PFSK-1 (cell line): ENCODE results near the gene MINDY4.

Experiments used
- FOXP2 ChIP-seq: optimal IDR thresholded peaks from 2 replicates; pipeline ENCODE3; 2011; ENCODE audit warnings: borderline replicate concordance, control low read depth, inconsistent platforms; ENCODE audit not compliant: insufficient read depth; ENCODE audit errors: extremely low read length, extremely low read depth
- POLR2AphosphoS5 ChIP-seq: IDR thresholded peaks from 2 replicates; pipeline ENCODE4 v1.6.1; 2012; ENCODE audit warnings: low read depth, mild to moderate bottlenecking, control low read depth, low read length, moderate library complexity
- SIN3A ChIP-seq: IDR thresholded peaks from 2 replicates; pipeline ENCODE4 v1.6.1; 2012; ENCODE audit warnings: mild to moderate bottlenecking, low read length, moderate library complexity, borderline replicate concordance; ENCODE audit not compliant: insufficient read depth
- TAF1 ChIP-seq: IDR thresholded peaks from 2 replicates; pipeline ENCODE4 v1.6.1; 2012; ENCODE audit warnings: low read length, control low read depth, borderline replicate concordance; ENCODE audit not compliant: insufficient read depth
- TF ChIP-seq, protein P1 (sequence below), 2 experiments: IDR thresholded peaks; 2 replicates each; pipeline versions ENCODE4 v1.6.1 to v1.8.0; 2011 to 2012; ENCODE audit warnings: low read depth in 2 of 2, low read length in 2 of 2, control low read depth in 1 of 2, inconsistent platforms in 1 of 2, mild to moderate bottlenecking in 1 of 2, moderate library complexity in 1 of 2; ENCODE audit not compliant: insufficient read depth in 1 of 2

MINDY4 gene

DNA sequence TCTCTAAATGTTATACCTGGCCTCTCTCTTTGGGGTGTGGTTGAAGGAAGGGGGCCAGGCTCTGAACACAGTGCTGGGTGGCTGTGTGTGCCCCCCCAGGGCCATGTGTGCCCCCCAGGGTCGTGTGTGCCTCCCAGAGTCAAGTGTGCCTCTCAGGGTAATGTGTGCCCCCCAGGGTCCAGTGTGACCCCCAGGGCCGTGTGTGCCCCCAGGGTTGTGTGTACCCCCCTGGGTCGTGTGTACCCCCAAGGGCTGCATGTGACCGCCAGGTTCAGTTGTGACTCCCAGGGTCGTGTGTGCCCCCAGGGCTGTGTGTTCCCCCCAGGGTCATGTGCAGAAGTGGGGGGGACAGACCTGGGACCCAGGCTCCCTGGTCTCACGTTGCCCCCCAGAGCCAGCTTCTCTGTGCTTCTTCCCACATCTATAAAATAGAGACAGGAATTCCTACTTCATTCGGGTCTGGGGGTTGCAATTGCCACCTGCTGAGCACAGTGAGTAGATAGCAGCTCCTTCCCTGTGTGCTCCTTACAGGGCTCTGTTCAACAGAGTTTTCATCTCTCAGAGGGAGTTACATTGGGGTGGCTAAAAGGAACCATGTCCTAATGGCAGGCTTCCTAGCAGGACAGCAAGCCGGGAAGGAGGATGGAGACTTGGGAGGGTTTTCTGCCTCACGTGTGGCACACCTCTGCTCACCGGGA, 99.8 kb downstream of the MINDY4 start:
- TF ChIP-seq POLR2AphosphoS5 (no peak), FOXP2 (no peak), SIN3A (no peak), TAF1 (no peak)
- TF ChIP-seq, protein P1, sequence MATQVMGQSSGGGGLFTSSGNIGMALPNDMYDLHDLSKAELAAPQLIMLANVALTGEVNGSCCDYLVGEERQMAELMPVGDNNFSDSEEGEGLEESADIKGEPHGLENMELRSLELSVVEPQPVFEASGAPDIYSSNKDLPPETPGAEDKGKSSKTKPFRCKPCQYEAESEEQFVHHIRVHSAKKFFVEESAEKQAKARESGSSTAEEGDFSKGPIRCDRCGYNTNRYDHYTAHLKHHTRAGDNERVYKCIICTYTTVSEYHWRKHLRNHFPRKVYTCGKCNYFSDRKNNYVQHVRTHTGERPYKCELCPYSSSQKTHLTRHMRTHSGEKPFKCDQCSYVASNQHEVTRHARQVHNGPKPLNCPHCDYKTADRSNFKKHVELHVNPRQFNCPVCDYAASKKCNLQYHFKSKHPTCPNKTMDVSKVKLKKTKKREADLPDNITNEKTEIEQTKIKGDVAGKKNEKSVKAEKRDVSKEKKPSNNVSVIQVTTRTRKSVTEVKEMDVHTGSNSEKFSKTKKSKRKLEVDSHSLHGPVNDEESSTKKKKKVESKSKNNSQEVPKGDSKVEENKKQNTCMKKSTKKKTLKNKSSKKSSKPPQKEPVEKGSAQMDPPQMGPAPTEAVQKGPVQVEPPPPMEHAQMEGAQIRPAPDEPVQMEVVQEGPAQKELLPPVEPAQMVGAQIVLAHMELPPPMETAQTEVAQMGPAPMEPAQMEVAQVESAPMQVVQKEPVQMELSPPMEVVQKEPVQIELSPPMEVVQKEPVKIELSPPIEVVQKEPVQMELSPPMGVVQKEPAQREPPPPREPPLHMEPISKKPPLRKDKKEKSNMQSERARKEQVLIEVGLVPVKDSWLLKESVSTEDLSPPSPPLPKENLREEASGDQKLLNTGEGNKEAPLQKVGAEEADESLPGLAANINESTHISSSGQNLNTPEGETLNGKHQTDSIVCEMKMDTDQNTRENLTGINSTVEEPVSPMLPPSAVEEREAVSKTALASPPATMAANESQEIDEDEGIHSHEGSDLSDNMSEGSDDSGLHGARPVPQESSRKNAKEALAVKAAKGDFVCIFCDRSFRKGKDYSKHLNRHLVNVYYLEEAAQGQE (IDR thresholded peaks at IDR 0.05; ENCODE audit: insufficient read depth in 1 of 2, low read depth in 2 of 2, low read length in 2 of 2), result no peak

DNA sequence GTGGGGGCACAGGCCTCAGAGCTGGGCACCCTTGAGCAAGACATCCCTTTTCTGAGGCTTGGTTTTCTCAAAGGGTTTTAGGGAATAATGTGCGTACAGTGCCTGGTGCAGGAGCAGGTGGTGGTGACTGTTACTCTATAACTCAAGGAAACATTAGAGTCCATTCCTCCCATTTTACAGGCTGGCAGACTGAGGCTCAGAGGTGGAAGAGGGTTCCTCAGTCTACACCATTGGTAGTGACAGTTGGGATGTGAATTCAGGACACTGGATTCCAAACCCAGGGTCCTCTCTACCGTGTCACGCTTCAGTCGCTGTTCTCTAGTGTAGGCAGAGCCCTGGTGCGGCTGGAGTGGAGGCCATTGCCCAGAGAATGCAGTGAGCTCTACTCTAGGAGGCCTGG, 100.4 kb downstream of the MINDY4 start:
- TF ChIP-seq, protein P1 (IDR thresholded peaks at IDR 0.05; ENCODE audit: insufficient read depth in 1 of 2, low read depth in 2 of 2, low read length in 2 of 2), result no peak
- TF ChIP-seq SIN3A (no peak), TAF1 (no peak), FOXP2 (no peak), POLR2AphosphoS5 (no peak)

DNA sequence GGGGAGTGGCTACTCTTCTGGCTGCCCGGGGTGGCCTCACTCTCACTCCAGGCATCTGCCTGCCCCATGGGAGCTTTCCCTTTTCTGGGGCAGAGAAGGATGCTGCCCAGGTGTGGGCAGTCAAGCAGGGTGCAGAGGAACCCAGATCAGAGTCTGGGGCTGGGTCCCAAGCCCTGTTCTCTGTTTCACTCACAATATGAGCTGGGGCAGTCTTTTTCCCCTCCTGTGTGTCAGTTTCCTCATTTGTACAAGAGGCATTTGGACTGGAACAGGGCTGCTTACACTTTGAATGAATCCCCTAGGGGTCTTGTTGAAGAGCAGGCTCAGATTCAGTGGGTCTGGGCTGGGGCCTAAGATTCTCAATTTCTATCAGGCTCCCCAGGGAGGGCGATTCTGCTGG, 102.0 kb downstream of the MINDY4 start:
- TF ChIP-seq FOXP2, result no peak
- TF ChIP-seq TAF1, result no peak
- TF ChIP-seq SIN3A, result no peak
- TF ChIP-seq POLR2AphosphoS5, result no peak
- TF ChIP-seq, protein P1 (IDR thresholded peaks at IDR 0.05; ENCODE audit: insufficient read depth in 1 of 2, low read depth in 2 of 2, low read length in 2 of 2), result no peak

DNA sequence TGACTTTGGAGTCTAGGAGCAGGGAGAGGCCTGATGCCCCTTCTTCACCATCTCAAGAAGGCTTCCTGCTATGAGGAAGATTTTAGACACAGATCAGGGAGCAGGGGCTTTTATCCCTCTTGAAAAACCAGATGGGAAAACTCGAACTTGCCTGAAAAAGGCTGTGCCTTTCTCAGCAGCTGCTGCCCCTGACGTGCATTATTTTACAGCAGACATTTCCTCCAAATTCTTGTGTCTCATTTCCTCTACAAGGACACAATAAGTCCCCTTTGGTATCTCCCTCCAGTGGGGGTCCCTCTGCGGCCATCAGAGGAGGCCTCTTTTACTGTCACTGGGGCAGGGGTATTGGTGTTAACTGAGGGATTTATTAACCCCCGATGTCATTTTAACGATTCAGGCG, 102.4 kb downstream of the MINDY4 start:
- TF ChIP-seq SIN3A, result no peak
- no peak for TF ChIP-seq POLR2AphosphoS5
- no peak for TF ChIP-seq TAF1
- no peak for TF ChIP-seq FOXP2

DNA sequence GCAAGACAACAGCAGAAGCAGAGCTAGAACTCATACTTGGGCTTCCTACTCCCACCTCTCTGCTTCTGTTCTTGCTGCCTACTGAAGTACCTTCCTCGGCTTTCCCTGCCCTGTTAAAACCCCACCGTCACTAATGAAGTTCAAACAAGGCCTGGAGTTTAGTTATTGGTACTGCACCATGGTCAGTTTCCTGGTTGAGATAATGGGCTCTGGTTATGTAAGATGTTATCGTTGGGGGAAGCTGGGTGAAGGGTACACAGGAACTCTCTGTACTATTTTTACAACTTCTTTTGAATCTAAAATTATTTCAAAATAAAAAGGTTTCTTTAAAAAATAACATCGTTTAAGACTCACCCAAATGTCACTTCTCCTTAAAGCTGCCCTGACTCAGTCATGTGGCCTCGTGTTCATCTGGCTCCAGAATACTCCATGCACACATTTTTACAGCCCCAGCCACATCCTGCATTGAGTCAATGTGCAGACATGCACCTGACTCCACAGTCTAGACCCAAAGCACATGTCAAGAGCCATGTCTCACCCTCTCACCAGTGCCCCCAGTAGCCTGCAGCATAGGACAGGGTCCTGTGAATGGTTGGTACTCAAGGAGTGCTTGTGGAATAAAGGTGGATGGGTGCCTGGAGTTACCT, 103.6 kb downstream of the MINDY4 start:
- TF ChIP-seq, protein P1 (IDR thresholded peaks at IDR 0.05; ENCODE audit: insufficient read depth in 1 of 2, low read depth in 2 of 2, low read length in 2 of 2), result no peak
- no peak for TF ChIP-seq TAF1
- TF ChIP-seq SIN3A, result no peak
- no peak for TF ChIP-seq FOXP2
- no peak for TF ChIP-seq POLR2AphosphoS5
